ENCODE results near the gene MMP13.

DNA sequence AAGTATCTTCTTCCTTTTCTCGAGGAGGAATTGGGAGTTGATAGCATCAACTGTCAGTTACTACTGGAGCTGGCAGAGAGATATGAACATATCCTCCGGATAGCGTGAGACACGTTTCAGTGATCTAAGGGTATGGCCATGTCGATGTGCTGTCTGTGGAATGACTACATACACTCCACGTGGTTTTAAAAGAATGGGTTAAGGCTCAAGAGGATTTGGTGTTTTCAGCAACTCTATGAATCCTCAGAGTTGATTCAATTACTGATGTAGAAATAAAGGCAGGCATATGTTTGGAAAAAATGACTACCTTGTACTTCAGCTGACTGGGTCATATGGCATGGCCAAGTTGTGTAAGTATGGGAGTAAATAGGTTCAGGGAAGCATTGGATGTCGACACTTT is 22.9 kb downstream of the MMP13 start:
- TF ChIP-seq, protein P1, sequence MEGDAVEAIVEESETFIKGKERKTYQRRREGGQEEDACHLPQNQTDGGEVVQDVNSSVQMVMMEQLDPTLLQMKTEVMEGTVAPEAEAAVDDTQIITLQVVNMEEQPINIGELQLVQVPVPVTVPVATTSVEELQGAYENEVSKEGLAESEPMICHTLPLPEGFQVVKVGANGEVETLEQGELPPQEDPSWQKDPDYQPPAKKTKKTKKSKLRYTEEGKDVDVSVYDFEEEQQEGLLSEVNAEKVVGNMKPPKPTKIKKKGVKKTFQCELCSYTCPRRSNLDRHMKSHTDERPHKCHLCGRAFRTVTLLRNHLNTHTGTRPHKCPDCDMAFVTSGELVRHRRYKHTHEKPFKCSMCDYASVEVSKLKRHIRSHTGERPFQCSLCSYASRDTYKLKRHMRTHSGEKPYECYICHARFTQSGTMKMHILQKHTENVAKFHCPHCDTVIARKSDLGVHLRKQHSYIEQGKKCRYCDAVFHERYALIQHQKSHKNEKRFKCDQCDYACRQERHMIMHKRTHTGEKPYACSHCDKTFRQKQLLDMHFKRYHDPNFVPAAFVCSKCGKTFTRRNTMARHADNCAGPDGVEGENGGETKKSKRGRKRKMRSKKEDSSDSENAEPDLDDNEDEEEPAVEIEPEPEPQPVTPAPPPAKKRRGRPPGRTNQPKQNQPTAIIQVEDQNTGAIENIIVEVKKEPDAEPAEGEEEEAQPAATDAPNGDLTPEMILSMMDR (IDR thresholded peaks at IDR 0.05; ENCODE audit: poor library complexity): no peak
- TF ChIP-seq EZH2phosphoT487 (IDR thresholded peaks at IDR 0.05; ENCODE audit: low read depth, severe bottlenecking, unreplicated experiment): no peak

All from hepatocyte (in vitro differentiated cells).